Left lung (tissue), 10 donors: ENCODE results near the gene ERN2. TPM values are rescaled to one million over a fixed set of nuclear protein-coding genes. Genes with fewer than 3 reads are reported as not detected.
"Not testable (repeated sequence)": the region's sequence is repeated elsewhere in the genome, so short reads cannot be mapped to it uniquely, and the experiment has no call there.

Experiments
- ATAC-seq: fragments of 200-7000 bp; cut with Tn5 transposase; one replicate; pipeline ENCODE4 v1.9.1; 2020; ENCODE audit warnings: moderate library complexity
- DNase-seq, 4 donors: peaks; one replicate each; pipeline ENCODE4 v3.0.0-alpha.2; 2013 to 2020
- H3K27ac ChIP-seq, 2 donors: fragments of 200-600 bp; sonication (generic) in 1 of 2; one replicate each; pipeline versions ENCODE4 v1.5.0 to v1.8.0; 2020 to 2021
- H3K27me3 ChIP-seq, 2 donors: fragments of 200-600 bp; sonication (generic) in 1 of 2; one replicate each; pipeline versions ENCODE4 v1.5.0 to v1.8.0; 2020 to 2021
- H3K36me3 ChIP-seq, 2 donors: fragments of 200-600 bp; sonication (generic) in 1 of 2; one replicate each; pipeline versions ENCODE4 v1.5.0 to v1.8.0; 2020 to 2021
- H3K4me1 ChIP-seq, 2 donors: fragments of 200-600 bp; one replicate each; pipeline ENCODE4 v1.8.0; 2021
- H3K4me3 ChIP-seq, 2 donors: fragments of 200-600 bp; sonication (generic) in 1 of 2; one replicate each; pipeline versions ENCODE4 v1.5.0 to v1.8.0; 2020 to 2021; ENCODE audit warnings: mild to moderate bottlenecking in 1 of 2
- H3K9me3 ChIP-seq, 2 donors: fragments of 200-600 bp; sonication (generic) in 1 of 2; one replicate each; pipeline versions ENCODE4 v1.5.0 to v1.8.0; 2020 to 2021
- intact Hi-C, 2 donors: fragments of 100-400 bp; cut with DNase I; formaldehyde crosslinking; loops; one replicate each; pipeline versions ENCODE4 v1.11.2 to v1.14.2; 2022
- polyA plus RNA-seq, 6 donors: library from polyadenylated mRNA; unstranded; fragments of 120-200 nt; gene quantifications; one replicate each; pipeline ENCODE4 v1.2.1, GENCODE V29; 2013; ENCODE audit not compliant: insufficient read length in 6 of 6
- total RNA-seq, 2 donors: library from RNA; stranded (reverse); fragmentation: NEBNext Ultra II Directional; extraction: Animal tissue kit (Norgen Biotek cat#: 25700); gene quantifications; one replicate each; pipeline ENCODE4 v1.2.1, GENCODE V29; 2021
- TF ChIP-seq, protein P1 (sequence below), 2 donors: fragments of 200-600 bp; sonication (generic) in 1 of 2; IDR thresholded peaks; one replicate each; pipeline versions ENCODE4 v1.5.0 to v1.8.0; 2021; ENCODE audit warnings: antibody characterized with exemption in 2 of 2
- donor health status: DM: no; HTN: yes; CAD: no.
- donor health status: DM: no; HTN: no; CAD: no.

ERN2 gene
- total and polyA plus RNA-seq, 8 donors, result 0.10 to 0.84 (median 0.18) TPM; not detected in 1

DNA sequence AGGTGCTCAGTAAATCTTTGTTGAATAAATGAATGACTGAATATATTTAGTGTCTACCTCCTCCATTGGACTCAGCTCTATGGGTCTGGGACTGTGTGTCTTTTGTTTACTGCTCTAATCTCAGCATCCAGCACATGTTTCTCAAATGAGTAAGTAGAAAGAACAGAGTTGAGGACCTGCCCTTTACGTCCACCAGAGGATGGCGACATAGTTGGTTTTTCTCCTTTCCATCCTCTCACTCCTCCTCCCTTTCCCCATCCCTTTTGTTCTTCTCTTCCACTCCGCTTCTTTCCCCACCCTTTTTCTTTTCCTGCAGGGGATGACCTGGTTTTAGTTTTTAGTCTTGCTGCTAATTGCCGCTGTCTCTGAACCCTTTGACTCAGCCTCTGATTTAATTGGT is 29.7 kb upstream of the ERN2 start:
- intact Hi-C loops, result no loop called here
- H3K4me3 ChIP-seq, result no peak overlapping the region
- no peak for DNase-seq
- TF ChIP-seq, protein P1, sequence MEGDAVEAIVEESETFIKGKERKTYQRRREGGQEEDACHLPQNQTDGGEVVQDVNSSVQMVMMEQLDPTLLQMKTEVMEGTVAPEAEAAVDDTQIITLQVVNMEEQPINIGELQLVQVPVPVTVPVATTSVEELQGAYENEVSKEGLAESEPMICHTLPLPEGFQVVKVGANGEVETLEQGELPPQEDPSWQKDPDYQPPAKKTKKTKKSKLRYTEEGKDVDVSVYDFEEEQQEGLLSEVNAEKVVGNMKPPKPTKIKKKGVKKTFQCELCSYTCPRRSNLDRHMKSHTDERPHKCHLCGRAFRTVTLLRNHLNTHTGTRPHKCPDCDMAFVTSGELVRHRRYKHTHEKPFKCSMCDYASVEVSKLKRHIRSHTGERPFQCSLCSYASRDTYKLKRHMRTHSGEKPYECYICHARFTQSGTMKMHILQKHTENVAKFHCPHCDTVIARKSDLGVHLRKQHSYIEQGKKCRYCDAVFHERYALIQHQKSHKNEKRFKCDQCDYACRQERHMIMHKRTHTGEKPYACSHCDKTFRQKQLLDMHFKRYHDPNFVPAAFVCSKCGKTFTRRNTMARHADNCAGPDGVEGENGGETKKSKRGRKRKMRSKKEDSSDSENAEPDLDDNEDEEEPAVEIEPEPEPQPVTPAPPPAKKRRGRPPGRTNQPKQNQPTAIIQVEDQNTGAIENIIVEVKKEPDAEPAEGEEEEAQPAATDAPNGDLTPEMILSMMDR (IDR thresholded peaks at IDR 0.05), result no peak
- ATAC-seq, result no peak
- H3K9me3 ChIP-seq, result no peaks in the 10 kb centered on the region
- H3K27ac ChIP-seq, result no peak overlapping the region
- no peaks in the 10 kb centered on the region for H3K36me3 ChIP-seq
- H3K27me3 ChIP-seq, result peaks cover 0 to 40% of the 10 kb centered on the region in 2 donors
- H3K4me1 ChIP-seq, result no peaks in the 10 kb centered on the region

DNA sequence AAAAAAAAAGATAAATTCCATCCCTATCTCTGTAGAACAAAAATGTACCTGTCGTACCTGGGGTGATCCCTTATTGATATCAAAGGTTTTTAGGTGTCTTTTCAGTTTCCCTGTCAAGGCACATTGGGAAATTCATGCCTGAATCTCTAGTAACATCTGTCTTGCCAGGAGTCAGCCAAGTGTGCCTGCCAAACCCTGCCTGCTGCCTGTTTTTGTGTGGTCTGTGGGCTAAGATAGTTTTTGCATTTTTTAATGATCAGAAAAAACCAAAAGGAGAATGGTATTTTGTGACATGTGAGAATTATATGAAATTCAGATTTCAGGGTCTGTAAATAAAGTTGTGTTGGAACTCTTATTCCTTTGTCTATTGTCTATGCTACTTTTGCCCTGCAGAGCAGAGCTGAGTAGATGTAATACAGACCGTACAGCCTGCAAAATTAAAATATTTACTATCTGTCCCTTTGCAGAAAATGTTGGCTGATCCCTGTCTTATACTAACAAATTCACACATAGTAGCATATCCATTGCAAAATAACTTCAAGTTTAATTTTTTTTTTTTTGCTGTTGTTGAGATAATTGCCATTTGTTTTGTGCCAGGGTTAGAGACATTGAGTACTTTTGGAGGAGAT is 28.8 kb upstream of the ERN2 start:
- Histone ChIP-seq H3K27me3 (peaks cover 0 to 33% of the 10 kb centered on the region in 2 donors), H3K9me3 (no peaks in the 10 kb centered on the region), H3K4me3 (no peak overlapping the region), H3K4me1 (no peaks in the 10 kb centered on the region), H3K36me3 (no peaks in the 10 kb centered on the region), H3K27ac (no peak overlapping the region)
- TF ChIP-seq, protein P1 (IDR thresholded peaks at IDR 0.05), result no peak
- no peak for ATAC-seq
- intact Hi-C loops, result no loop called here
- no peak for DNase-seq

DNA sequence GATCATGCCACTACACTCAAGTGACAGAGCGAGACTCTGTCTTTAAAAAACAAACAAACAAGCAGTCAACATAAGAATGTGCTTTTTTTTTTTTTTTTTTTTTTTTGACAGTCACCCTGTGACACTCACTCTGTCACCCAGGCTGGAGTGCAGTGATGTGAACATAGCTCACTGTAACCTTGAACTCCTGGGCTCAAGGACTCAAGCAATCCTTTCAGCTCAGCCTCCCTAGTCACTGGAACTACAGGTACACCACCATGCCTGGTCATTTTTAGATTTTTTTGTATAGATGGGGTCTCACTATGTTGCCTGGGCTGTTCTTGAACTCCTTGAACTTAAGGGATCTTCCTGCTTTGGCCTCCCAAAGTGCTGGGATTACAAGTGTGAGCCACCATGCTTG is 26.5 kb upstream of the ERN2 start:
- H3K4me3 ChIP-seq, result no peak overlapping the region
- intact Hi-C loops, result no loop called here
- ATAC-seq (no peak), DNase-seq (no peak)
- H3K9me3 ChIP-seq, result no peaks in the 10 kb centered on the region
- H3K36me3 ChIP-seq, result no peaks in the 10 kb centered on the region
- TF ChIP-seq, protein P1 (IDR thresholded peaks at IDR 0.05), result no peak
- H3K27ac ChIP-seq, result no peak overlapping the region
- H3K4me1 ChIP-seq, result no peaks in the 10 kb centered on the region
- peaks cover 0 to 24% of the 10 kb centered on the region in 2 donors for H3K27me3 ChIP-seq

DNA sequence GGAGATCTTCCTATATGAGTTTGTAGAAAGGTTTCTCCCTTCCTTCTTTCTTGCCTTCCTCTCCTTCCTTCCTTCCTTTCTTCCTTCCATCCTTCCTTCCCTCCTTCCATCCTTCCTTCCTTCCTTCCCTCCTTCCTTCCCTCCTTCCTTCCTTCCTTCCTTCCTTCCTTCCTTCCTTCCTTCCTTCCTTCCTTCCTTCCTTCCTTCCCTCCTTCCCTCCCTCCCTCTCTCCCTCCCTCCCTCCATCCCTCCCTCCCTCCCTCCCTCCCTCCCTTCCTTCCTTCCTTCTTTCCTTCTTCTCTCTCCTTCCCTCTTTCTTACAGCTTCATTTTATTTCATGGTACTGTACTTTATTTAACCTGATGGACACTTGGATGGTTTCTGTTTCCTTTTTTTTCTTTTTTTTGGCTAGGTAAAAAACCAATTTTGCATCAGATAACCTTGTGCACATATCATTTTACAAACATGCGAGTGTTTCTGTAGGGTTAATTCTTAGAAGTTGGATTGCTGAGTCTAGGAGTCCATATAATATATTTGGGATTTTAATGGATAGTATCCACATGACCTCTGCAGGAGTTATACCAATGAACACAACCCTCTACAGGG is 24.5 kb upstream of the ERN2 start:
- H3K27me3 ChIP-seq, ATAC-seq, intact Hi-C loops, H3K4me3 ChIP-seq, H3K36me3 ChIP-seq, H3K9me3 ChIP-seq, H3K27ac ChIP-seq, DNase-seq, H3K4me1 ChIP-seq: not testable (repeated sequence)

DNA sequence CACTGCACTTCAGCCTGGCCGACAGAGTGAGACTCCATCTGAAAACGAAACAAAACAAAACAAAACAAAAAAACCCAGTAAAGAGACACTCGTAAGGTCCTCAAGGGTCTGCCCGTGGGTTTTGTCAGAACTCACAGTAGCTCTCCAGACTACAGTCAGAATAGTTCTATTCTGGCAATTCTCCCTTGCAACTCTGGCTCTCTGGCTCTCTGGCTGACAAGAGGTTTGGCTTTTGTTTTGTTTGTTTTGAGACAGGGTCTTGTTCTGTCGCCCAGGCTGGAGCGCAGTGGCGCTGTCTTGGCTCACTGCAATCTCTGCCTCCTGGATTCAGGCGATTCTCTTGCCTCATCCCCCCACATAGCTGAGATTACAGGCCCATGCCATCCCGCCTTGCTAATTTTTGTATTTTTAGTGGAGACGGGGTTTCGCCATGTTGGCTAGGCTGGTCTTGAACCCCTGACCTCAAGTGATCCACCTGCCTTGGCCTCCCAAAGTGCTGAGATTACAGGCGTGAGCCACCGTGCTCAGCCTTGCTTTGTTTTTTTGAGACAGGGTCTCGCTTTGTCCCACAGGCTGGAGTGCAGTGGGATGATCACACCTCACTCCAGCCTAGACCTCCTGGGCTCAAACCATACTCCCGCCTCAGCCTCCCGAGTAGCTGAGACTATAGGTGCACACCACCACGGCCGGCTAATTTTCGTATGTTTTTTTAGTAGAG is 21.3 kb upstream of the ERN2 start:
- intact Hi-C loops, result no loop called here
- H3K4me3 ChIP-seq, result no peak overlapping the region
- no peak for DNase-seq

More for the DNA sequence above, 21.3 kb upstream of the ERN2 start:
- ATAC-seq, result no peak
- Histone ChIP-seq H3K27ac (no peak overlapping the region), H3K36me3 (no peaks in the 10 kb centered on the region), H3K4me1 (no peaks in the 10 kb centered on the region), H3K9me3 (no peaks in the 10 kb centered on the region), H3K27me3 (peaks cover 0 to 6% of the 10 kb centered on the region in 2 donors)
- TF ChIP-seq, protein P1 (IDR thresholded peaks at IDR 0.05), result no peak
